HG03039 (cell line): Measurements from ENCODE around the gene CST7.
"Not testable (repeated sequence)": the region's sequence is repeated elsewhere in the genome, so short reads cannot be mapped to it uniquely, and the experiment has no call there.

Experiments
- ATAC-seq: cut with Tn5 transposase; IDR thresholded peaks from one replicate; pipeline ENCODE4 v1.9.1; 2021; ENCODE audit warnings: mild to moderate bottlenecking, moderate library complexity; ENCODE audit not compliant: unreplicated experiment

CST7 gene

DNA sequence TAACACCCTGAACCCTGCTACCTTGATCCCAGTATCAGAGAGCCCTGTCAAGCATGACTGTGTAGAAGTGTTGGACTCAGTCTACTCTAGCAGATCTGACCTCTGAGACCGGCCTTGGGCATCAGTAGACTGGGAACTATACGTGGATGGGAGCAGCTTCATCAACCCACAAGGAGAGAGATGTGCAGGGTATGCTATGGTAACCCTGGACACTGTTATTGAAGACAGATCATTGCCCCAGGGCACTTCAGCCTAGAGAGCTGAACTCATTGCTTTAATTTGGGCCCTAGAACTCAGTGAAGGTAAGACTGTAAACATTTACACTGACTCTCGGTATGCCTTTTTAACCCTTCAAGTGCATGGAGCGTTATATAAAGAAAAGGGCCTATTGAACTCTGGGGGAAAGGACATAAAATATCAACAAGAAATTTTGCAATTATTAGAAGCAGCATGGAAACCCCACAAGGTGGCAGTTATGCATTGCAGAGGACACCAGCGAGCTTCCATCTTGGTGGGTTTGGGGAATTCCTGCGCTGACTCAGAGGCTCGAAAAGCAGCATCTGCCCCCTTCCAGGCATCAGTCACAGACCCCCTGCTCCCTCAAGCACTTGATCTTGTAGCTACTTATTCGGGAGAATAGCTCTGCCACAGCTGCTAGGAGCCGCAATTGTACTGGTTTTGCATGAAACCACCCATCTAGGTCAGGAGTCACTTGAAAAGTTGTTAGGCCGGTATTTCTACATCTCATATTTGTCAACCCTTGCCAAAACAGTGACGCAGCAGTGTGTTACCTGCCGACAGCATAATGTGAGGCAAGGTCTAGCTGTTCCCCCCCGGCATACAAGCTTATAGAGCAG lies 19.0 kb upstream of the CST7 start:
- ATAC-seq: not testable (repeated sequence)

DNA sequence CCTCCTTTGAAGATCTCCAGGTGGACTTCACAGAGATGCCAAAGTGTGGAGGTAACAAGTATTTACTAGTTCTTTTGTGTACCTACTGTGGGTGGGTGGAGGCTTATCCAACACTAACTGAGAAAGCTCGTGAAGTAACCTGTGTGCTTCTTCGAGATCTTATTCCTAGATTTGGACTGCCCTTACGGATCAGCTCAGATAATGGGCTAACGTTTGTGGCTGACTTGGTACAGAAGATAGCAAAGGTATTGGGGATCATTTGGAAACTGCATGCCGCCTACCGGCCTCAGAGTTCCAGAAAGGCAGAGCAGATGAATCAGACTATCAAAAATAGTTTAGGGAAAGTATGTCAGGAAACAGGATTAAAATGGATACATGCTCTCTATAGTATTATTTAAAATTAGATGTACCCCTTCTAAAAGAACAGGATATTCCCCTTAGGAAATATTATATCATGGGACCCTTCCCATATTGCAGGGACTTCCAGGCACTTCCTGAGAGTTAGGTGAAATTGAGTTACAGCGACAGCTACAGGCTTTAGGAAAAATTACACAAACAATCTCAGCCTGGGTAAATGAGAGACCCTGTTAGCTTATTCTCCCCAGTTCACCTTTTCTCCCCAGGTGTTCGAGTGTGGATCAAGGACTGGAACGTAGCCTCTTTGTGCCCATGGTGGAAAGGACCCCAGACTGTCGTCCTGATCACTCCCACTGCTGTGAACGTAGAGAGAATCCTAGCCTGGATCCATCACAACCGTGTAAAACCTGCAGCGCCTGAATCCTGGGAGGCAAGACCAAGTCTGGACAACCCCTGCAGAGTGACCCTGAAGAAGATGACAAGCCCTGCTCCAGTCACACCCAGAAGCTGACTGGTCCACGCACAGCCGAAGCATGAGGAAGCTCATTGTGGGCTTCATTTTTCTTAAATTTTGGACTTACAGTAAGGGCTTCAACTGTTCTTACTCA lies 18.1 kb upstream of the CST7 start:
- not testable (repeated sequence) for ATAC-seq

DNA sequence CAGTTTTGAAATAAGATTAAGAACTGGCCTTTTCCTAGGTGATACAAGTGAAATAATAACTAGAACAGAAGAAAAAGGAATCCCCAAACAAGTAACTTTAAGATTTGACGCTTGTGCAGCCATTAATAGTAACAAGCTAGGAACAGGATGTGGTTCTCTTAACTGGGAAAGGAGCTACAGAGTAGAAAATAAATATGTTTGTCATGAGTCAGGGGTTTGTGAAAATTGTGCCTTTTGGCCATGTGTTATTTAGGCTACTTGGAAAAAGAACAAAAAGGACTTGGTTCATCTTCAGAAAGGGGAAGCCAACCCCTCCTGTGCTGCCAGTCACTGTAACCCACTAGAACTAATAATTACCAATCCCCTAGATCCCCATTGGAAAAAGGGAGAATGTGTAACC lies 17.2 kb upstream of the CST7 start:
- ATAC-seq: not testable (repeated sequence)

DNA sequence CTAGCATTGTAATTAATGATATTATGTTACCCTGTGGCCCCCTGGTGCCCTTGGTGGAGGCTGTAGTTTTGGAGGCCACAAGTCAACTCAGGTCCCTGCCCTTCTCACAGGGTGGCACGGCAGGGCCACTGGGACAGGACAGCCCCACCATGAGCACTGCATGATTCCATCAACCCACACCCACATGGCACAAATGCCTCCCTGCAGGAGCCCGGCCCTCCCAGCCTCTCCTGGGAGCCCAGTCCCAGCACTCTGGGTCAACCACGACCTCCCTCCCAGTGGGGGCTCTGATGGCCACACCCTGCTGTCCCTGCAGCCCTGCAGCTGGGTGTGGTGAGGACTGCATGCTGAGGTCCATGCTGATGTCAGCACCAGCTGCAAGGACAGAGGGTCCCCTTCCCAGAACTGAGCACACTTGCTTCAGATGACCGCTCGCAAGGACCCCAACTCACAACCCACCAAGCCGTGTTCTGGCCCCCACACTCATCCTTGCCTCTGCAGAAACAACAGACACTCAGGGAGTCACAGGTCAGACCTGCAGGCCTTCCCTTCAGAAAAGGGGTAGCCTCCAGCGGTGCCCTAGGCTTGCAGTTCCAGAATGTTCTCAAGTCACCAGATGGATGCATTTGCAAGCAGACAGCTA lies 15.7 kb upstream of the CST7 start:
- no peak for ATAC-seq

DNA sequence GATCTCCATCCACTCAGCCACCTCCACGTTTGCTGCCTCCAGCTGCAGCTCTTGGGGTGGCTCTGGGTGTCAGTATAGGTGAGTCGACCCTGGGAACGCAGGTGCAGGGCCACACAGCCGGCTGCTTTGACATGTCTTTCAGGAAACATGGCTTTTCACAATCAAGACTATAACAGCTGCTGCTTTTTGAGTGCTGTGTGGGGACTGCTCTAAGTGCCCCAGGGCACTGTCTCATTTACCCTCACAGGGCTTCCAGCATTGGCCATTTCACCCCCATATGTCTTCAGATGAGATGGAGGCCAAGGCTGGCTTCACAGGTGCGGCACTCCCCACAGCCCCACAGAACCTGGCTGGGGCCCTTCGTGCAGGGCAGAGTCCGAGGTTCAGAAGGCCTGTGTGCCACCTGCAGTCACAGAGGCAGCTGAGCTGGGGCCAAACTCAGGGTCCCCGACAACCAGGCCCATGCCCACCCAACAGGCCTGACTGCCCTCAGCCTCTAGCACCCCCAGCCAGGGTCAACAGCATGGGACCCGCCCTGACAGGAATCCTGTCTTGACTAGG lies 14.9 kb upstream of the CST7 start:
- no peak for ATAC-seq

DNA sequence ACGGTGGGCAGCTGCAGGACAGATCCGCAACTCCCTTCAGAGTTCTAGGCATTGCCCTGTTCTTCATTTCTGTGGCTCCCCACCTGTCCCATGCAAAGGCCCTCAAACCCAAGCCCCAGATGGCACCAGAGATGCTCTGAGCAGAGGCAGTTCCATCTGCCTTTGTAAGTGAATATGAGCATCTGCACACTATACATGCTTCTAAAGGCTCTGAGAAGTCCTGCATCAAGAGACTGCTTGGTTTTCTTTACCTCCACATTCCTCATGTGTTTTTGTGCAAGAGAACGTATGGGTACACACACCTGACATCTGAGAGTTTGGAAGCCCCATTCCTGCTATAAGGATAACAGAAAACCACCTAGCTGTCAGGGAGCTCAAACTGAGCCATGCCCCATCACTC lies 14.4 kb upstream of the CST7 start:
- no peak for ATAC-seq

DNA sequence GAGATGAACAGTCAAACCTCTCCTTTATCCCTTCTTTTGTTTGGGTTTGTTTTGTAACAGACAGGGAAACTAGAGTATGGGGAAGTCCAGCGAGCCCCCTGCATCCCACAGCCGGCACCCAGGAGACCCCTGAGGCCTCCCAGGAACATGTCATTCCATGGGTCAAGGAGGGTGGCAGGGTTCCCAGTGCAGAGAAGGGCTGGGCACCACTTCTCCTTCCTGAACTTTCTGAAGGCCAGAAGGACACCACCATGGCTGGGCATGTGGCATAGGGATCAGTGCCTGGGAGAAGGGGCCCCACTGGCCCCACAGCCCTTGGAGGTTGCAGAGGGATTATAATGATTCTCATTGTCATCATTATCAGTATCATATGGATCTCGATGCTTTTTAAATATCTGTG lies 13.9 kb upstream of the CST7 start:
- ATAC-seq: no peak

DNA sequence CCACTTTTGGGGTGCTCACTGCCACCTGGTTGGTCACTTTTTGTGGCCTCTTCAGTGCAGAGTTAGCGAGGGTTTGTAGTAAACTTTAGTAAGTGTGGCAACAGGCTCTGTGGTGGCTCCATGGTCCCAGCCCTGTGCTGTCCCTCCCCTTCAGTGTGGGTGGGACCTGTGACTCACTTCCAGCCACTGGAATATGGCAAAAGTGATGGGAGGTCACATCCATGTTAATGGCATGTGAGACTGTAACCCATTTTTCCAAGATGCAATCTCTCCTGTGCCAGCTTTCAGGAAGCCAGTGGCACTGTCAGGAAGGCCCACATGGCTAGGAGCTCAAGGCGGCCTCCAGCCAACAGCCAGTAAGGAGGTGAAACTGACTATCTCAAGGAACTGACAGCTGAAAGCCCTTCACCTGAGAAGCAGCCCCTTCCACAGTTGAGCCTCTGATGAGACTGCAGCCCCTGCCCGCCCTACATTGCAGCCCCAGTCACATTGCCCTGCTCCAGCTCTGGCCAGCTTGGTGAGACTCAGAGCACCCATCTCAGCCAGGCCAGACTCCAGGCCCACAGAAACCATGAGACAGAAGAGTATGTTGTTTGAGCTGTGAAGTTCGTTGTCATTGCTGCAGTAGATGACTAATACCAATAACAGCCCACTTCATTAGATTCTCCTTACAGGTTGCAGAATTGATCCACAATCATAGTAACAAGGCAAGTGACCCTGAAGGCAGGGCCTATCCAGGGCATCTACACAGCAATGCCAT lies 13.1 kb upstream of the CST7 start:
- no peak for ATAC-seq

DNA sequence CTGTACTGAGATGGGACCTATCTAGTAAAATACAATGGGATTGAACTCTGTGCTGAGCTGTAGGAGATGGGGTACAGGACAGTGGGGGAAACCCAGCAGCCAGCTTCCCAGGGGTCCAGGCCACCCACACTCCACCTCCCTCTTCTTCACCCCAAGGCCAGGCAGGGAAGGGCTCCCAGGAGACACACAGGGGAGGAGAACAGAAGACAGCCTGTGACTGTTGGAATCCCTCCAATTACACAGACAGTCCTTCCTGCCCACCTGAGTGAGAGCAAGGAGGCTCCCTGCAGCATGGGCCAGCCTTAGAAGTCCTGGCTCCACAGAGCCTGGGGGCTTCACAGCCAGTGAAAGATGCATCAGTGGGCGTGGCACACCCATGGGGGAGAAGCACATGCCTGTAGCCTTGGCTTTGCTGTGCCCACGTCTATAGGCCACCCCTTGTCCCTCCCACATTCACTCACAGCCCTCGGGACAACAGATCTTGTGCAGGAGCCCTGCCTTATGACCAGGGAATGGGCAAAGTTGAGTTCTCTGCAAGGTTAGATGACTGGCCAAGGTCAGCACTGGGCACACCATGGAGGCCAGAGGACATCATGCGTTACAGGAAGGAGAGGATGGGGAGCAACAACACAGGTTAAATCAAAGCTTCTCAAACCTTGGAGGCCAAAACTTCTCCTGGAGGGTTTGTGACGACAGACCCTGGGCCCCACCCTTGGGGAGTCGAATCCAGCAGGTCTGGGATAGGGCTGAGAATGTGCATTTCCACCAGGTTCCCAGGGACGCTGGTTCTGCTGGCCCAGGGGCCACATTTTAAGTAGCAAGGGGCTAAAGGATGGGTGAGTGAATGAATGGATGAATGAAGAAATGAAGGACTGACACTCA lies 12.3 kb upstream of the CST7 start:
- ATAC-seq: no peak

DNA sequence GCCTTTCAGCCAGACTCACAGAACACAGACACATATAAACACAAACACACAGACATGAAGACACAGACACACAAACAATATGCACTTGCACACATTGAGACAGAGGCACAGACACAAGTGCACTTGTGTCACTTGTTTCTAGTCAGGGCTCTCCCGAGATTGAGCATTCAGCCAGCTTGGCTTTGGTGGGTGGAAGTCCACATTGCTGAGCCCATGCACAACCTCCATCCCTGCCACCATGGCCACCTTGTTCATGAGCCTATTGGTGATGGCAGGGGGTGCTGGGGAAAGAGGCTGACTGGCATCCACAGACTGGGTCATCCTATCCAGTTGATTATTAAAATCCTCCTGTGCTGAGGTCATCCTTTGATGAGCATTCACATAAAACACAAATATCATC lies 11.5 kb upstream of the CST7 start:
- no peak for ATAC-seq

DNA sequence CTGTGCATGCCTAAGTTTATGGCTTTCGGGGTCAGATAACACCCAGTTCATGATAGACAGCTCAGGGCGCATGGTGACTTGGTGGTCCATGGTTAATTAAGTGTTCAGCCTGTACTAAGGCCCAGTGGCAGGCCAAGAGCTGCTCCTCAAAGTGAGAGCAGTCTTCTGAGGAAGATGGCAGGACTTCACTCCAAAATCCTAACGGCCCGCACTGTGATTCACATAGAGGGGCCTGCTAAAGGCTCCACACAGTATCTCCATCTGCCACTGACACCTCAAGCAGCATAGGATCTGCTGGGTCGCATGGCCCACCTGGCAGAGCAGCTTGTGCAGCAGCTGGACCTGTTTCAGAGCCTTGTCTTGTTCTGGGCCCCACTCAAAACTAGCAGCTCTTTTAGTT lies 10.6 kb upstream of the CST7 start:
- ATAC-seq: no peak

DNA sequence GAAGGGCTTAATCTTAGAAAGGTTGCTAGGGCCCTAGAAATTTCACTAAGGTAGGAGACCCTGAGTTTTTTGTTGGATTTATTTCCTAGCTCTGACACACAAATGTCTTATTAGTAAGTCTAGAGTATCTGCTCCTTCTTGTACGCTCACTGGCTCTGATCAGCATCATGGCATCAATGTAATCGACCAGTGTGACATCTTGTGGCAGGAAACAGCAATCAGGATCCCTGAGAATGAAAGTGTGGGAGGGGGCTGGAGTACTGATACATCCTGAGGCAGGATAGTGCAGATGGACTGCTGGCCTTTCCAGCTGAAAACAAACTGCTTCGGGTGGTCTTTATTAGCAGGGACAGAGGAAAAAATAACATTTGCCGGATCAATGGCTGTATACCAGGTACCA lies 10.0 kb upstream of the CST7 start:
- no peak for ATAC-seq

DNA sequence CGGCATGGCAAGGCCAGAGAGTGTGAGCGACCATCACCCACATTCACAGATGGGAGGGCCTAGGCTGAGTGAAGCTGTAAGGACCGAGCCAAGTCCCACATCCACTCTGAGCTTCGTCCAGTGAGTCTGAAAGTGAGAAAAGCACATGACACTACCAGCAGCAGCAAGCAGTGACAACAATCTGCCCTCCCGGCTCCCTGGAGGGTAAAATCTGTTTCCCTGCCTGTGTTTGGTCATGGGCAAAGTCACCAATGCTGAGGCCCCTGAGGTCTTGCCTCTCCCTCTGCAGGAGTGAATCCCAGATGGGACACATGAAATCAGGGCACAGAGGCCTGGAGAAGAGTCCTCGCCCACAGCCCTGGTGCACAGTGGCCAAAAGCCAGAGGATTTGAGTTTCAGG lies 6.4 kb upstream of the CST7 start:
- ATAC-seq: no peak

DNA sequence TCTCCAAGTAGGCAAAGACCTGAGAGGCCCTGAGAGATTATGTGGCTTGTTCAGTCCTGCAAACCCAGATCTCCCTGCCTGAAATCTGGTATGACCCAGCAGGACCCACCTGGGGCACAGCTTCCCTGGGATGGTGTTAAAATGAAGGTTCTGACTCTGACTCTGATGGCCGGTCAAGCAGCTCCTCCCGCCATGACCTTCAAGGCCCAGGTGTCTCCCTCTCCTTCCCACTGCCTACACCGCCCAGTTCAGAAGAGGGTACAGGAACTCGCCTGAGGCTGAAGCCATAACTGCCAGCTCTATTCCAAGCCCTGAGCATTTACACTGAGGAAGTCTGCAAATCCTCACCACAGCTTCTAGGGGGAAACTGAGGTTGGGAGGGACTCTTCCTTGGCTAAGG lies 5.9 kb upstream of the CST7 start:
- ATAC-seq: no peak

DNA sequence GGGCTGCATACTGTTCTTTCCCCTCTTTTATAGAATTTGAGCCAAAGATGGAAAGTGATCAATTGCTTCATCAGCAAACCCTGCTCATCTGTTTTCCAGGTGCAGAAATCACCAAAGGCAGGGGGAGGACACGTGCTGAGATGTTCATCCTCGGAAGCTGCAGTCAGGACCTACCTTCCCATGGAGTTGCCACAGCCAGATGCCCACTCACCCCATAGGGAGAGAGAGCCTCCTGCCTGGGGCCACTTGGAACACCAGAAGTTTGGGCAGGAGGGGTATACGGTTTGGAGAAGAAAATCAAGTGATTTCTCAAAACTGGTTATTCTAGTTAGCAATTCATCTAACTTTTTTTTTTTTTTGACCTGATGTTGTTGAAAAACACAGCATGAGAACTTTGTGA lies 5.3 kb upstream of the CST7 start:
- no peak for ATAC-seq

DNA sequence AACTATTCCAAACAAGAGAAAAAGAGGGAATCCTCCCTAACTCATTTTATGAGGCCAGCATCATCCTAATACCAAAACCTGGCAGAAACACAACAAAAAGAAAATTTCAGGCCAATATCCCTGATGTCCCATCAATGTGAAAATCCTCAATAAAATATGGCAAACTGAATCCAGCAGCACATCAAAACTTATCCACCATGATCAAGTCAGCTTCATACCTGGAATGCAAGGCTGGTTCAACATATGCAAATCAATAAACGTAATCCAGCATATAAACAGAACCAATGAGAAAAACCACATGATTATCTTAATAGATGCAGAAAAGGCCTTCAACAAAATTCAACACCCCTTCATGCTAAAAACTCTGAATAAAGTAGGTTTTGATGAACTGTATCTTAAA lies 2.7 kb upstream of the CST7 start:
- not testable (repeated sequence) for ATAC-seq

DNA sequence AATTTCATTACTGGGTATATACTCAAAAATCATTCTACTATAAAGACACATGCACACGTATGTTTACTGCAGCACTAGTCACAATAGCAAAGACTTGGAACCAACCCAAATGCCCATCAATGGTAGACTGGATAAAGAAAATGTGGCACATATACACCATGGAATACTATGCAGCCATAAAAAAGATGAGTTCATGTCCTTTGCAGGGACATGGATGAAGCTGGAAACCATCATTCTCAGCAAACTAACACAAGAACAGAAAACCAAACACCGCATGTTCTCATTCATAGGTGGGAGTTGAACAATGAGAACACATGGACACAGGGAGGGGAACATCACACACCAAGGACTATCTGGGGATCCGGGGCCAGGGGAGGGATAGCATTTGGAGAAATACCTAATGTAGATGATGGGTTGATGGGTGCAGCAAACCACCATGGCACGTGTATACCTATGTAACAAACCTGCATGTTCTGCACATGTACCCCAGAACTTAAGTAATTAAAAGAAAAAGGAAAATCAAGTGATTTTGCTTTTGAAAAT lies 602 bp upstream of the CST7 start:
- not testable (repeated sequence) for ATAC-seq

DNA sequence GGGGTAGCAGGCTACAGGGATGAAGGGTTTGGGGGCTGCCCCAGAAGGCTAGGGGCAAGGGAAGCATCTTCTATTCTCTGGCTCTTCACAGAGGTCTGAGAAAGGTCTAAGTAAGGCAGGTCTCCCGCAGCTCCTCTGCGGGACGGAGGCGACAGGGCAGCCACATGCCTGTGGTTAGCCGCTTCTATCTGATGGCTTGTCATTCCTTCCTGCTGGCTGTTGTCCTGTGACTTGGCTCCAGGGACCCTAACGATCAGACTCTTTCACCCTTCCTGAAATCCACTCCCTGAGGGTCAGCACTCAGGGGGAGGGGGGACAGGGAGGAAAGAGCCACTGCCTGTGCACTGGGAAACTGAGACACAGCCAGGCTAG lies 673 bp downstream of the CST7 start:
- ATAC-seq: no peak

DNA sequence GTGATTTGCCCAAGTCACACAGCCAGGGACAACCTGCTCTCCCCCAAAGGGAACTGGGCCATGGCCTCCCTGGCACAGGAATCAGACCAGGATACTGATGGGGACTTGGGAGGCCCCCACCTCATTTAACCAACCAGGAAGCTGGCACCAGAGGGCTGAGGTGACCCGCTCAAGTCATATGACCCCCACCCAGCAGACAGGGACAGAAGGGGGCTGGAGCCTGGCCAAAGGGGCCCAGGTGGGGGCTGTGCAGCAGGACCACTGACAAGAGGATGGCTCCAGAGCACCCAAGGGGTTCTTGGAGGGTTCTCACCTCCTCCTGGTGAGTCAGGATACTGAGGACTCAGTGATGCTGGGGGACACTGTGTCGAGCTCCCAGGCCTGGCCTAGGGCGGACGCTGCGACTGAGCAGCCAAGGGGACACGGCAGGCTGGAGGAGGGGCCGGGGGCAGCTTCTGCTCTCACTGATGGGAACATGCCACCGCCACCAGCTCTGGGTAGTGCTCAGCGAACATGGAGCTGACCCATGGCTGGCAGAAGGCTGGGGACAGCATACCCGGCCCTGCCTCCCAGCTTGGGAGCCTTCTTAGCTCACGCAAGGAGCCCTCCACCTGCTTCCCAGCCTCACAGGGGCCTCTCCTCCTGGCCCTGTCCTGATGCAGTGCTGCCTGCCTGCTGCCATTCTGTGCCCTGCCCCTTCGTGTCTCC lies 1.2 kb downstream of the CST7 start:
- no peak for ATAC-seq
